Occipital lobe (tissue), 2 donors: ENCODE data around the gene RGMB. TPM values are rescaled to one million over a fixed set of nuclear protein-coding genes. Genes with fewer than 3 reads are reported as not detected.

Experiments
- DNase-seq: peaks from one replicate; lab custom pipeline; 2025; lab: John Stamatoyannopoulos, UW
- total RNA-seq: library from RNA; depleted of rRNA; stranded (reverse); fragments of >200 nt; gene quantifications from one replicate; pipeline ENCODE4 v1.2.3, GENCODE V29; 2014

RGMB gene
- total RNA-seq, 1 donor from 2014 or later: 51.9 TPM

DNA sequence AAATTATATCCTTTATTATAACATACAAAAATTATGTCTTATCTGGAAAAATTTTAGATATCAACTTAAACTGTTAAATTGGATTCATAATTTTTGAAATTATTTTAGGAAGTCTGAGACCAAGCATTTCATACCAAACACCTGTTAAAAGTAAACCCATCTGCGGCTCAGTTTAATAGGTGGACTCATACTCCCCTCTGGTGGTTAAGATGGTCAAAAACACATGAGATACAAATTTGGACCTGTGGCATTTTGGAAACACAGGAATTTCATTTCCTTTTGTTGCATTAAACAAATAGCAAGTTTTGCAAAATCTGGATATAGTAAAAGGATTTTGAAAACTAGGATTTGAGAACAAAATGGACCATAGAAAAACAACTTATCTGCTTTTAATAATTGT lies 53.7 kb downstream of the RGMB start:
- DNase-seq: no peak

DNA sequence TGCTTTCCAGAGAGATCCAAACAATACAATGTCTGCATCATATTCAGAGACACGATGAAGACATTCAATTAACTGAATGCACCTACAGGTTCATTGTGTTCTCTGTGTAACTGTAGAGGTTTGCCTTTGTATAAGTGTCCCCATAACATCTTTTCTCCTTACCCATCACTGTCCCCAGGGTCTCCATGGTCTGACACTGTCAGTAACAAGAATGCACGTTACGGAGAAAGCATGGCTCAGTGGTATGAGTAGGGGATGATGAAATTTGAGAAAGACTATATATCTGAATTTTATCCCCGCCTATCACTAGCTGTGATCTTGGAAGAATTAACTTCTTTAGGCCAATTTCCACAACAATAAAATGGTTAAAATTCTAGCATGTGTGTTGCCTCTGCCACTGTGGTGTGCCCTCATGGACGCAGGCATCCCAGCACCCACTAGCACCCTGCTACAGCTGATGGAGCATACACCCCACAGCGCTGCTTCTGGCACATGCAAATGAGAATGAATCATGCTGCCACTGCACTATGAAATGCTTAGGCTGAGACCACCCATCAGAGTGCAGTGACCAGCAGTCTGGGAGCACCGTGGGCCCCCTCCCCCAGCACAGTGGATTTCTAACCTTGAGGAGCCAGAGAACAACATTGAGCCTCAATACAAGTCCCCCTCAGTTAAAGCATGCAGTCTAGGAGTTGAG lies 54.3 kb downstream of the RGMB start:
- DNase-seq: no peak

DNA sequence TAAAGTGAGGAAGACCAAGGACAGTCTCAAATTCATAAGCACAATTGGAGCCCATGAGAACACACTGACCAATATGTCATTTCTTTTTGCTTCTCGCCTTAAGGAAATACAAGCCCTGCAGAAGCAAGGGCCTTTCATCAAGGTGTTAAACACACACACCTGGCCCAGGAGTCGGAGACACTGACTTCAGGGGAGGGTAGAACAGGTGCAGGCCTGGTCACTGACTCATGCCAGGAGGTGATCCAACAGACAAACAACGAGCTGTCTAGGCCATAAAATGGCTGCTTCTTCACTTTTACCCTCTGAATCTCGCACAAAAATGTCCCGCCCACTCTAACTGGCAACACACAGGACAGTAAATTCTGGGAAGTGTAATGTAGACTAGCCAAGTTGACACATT lies 62.7 kb downstream of the RGMB start:
- DNase-seq: no peak

DNA sequence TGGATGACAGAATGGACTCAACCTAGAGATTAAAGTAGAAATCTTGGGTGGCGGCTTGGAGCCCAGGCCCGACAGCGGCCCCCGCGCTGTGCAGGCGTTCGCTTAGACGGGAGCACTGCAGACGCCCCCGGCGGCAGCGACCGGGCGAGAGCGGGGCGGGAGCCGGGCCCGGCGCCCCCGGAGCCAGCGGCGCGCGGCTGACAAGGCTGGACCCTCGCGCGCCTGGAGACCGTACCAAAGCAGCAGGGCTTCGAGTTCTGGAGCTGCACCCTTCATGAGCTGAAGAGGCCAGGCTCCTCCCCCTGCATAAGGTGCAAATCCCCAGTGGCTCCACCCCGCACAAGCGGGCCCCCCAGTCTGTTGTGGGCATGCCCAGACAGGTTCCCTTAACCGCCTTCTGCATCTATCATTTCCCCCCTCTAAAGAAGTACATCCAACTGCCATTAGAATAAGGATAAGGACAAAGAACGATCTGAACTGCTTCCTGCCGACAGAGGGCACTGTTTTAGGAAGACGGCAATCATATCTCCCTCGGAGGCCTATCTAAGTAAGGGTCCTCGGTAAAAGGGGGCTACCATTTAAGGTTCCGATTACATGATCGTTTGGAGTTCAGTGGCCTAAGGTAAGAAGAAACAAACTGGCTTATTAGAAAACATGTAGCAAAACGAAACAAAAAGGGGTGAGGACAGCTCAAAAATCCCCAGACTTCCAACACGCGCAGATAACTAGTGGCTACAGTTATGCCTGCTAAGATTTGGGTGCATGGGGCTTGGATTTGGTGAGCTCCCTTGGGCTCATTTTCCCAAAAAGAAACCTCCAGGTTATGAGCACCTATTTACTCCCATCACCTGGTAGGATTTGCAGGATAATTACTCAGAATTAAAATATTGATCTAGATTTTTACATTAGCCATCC lies 66.3 kb downstream of the RGMB start:
- DNase-seq: no peak

DNA sequence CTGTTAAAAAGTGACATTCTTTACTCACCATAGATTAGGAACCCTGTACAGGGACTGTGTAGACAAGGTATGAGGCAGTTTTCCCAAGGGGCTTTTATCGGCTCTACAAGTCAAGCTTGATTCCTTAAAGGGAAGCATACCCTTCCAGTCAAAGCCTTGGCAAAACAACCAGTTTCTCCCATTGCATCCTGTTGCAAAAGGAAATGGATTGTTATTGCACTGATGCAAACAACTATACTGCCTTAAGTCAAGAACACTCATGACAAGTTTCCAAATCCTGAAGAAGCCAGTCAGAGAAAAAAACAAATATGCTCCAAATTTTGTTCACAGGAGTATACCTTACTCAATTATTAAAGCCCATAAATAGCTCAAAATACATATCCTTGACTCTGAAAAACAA lies 67.5 kb downstream of the RGMB start:
- DNase-seq: no peak

DNA sequence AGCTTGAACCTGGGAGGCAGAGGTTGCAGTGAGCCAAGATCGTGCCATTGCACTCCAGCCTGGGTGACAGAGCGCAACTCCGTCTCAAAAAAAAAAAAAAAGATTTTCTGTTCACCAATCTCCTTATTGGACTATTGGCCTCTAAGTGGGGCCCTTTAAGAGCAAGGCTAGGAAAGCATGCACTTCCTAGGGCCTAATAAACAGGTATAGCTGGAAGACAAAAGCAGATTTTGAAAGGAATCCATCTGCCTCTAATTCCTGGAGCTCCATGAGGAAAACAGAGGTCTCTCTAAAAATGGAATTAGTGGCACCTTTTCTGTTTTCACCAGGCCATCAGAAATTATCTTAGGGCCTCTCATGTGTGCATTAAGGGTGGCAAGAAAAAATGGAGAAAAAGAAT lies 70.0 kb downstream of the RGMB start:
- no peak for DNase-seq

DNA sequence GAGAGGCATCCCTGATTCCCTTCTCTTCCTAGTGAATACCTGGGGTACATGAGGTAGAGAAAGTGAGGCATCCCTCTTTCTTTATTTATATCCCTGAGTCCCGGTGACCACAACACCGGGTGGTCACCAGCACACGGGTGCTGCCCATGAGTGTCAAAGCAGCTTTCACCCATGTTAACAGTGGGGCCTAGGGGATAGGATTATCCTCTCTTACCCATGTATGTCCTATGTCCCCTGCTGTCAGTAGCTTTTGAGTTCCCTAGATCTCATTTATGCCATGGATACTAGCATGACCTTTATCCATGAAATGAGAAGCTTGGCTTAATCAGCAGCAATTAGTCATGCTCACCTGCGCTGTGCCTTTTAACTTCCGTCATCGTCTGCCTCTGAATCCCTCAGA lies 71.4 kb downstream of the RGMB start:
- DNase-seq: no peak

DNA sequence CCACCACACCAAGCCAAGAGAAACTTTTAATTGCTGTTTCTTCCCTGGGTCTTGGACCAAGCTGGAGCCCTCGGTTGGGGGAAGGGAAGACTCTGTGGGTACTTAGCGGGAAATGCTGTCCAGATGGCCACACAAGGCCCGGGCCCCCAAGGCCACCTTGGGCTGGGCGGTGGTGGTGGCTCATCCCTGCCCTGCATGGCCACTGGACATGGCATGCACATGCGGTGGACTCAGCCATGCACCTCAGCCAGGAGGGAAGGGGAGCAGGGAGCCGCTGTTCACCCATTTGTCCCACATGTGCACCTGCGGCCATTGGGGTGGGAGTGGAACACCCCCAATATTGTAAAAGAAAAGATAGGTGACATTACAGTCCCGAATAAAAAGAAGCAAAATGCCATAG lies 72.4 kb downstream of the RGMB start:
- no peak for DNase-seq

Other genes with a start within 250 kb of the RGMB start
- gene CHD1, start 155.3 kb downstream of the RGMB start, total RNA-seq: 92.5 TPM